Stimulated activated CD8-positive, alpha-beta memory T cell treated with anti-CD3 and anti-CD28 coated beads, Interleukin-2, amount 100 ng/mL, for 1 hour (primary cell): ENCODE measurements around the gene UBE2V1.
"Not testable (repeated sequence)": the region's sequence is repeated elsewhere in the genome, so short reads cannot be mapped to it uniquely, and the experiment has no call there.

Source experiments
- DNase-seq, 2 donors: peaks; one replicate each; pipeline ENCODE4 v3.0.0-alpha.2; 2020; ENCODE audit warnings: low read depth in 2 of 2

UBE2V1 gene

DNA sequence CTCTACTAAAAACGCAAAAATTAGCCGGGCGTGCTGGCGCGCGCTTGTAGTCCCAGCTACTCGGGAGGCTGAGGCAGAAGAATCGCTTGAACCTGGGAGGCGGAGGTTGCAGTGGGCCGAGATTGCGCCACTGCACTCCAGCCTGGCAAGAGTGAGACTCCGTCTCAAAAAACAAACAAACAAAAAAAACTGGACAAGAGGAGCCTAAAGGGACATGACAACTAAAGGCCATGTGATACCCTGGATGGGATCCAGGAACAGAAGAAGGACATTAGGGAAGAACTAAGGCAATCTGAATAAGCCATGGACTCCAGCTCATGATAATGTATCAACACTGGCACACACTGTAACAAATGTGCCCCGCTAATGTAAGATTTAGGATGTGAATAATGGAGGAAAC is 24.8 kb upstream of the UBE2V1 start:
- not testable (repeated sequence) for DNase-seq

DNA sequence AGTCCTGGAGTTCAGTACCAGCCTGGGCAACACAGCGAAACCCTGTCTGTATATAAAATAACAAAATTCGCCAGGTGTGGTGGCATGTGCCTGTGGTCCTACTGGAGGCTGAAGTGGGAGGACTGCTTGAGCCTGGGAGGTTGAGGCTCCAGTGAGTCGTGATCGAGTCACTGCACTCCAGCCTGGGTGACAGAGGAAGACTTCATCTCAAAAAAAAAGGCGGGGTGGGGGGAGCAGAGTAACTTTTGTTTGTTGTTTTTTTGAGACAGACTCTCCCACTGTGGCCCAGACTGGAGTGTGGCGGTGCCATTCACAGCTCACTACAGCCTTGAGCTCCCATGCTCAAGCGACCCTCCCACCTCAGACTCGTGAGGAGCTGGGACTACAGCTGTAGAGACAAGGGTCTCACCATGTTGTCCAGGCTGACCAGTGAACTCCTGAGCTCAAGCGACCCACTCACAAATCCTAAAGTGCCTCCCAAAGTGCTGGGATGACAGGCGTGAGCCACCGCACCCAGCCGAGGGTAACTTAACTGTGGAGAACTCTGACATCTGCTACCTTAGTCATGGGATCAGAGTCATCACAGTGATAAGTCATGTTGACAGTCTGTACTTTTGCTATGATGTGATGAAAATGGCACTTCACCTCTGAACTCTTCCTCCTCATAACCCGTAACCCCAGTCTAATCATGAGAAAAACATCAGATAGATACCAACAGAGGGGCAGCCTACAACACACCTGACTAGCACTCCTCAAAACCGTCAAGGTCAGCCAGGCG is 24.1 kb upstream of the UBE2V1 start:
- DNase-seq, result no peak

GRCh38 chr20:50135157-50135556 is 22.2 kb upstream of the UBE2V1 start:
- not testable (repeated sequence) for DNase-seq

GRCh38 chr20:50133474-50134217 is 20.7 kb upstream of the UBE2V1 start:
- no peak for DNase-seq

- no peak for DNase-seq
These were observed 20.1 kb upstream of the UBE2V1 start for GRCh38 chr20:50133041-50133440.

- DNase-seq, result no peak
These were observed 18.0 kb upstream of the UBE2V1 start for GRCh38 chr20:50130995-50131394.

DNA sequence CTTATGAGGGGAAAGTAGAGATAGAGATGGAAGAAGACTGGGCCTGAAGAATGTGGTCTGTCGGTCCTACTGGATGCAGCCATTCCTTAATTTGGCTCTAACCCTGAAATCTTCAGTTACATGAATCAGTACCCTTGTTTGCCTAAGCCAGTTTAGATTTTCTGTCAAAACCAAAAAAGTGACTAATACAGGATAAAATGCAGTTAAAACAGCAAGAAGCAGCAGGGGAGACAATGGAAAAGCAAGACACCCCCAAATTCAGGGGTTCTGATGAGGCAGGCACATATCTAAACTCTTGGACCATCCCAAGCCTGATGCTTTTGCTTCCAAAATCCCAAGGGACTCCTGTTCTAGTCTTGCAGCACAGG is 17.4 kb upstream of the UBE2V1 start:
- no peak for DNase-seq

DNA sequence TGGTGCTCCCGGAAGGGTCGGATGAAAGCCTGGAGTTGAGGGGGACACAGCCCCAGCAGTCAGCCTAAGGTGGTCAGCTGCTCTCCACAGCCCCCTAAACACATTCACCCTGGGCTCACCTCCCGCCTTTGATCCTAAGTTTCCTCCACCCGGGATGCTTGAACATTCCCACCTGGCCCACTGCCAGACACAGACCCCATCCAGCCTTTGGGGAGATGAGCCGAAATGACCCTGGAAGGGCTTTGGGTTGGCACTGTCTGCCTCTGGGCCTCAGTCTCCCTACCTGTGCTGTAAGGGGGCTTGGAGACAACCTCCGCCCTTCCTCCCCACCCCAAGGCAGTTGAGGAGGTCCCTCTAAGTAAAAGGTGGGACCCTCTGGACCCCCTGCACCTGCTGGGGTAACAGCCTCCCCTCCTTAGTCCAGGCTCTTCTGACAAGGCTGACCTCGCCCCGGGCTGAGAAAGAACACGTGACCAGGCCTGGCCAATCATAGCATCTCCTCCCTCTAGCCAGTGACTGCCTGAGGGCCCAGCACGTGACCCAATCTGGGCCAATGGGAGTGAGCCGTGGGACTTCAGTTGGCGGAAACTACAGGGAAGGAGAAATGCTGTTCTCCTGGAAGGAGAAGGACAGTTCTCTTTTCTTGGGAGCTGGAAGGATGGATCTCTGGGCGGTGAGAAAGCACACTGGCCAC is 16.9 kb upstream of the UBE2V1 start:
- no peak for DNase-seq

DNA sequence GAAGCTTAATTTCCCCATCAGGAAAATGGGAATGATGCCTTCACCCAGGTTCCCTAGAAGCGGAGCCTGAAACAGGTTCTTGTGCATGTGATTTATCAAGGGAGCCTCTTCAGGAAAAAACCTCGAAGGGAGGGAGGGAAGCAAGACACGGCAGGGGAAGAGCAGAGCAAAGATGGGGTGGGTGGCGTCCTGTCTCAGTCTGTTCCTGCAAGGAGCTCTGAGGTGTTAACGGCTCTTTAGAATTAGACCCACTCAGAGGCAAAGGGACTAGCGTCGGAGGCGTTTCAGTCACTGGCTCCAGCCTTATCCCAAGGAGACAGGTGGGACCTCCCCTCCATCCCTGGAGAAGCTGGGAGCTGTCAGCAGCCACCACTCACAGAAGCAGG is 15.6 kb upstream of the UBE2V1 start:
- DNase-seq, result no peak

GRCh38 chr20:50127587-50128519 is 14.9 kb upstream of the UBE2V1 start:
- no peak for DNase-seq

- no peak for DNase-seq
These were observed 13.7 kb upstream of the UBE2V1 start for GRCh38 chr20:50126662-50127061.

GRCh38 chr20:50125279-50125678 is 12.3 kb upstream of the UBE2V1 start:
- no peak for DNase-seq

DNA sequence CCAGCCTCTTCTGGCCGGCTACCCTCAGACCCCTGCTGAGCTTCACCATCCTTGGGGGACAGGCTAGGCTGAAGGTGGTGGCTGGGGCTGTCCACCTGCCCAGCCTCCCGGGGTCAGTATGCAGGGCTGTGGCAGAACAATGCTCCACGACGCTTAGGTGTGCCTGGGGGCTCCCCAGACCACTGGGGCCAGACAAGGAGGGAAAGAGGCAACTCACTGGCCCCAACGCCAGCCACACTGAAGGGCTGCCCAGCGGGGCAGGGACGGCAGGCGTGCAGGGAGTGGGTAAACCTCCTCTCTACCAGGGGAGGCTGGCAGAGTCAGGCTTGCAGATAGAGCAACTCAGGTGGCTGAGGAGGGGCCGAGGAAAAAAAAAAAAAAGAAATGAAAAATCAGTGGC is 11.5 kb upstream of the UBE2V1 start:
- DNase-seq, result no peak

GRCh38 chr20:50123418-50123817 is 10.5 kb upstream of the UBE2V1 start:
- DNase-seq, result no peak

GRCh38 chr20:50122763-50123162 is 9.8 kb upstream of the UBE2V1 start:
- no peak for DNase-seq

DNA sequence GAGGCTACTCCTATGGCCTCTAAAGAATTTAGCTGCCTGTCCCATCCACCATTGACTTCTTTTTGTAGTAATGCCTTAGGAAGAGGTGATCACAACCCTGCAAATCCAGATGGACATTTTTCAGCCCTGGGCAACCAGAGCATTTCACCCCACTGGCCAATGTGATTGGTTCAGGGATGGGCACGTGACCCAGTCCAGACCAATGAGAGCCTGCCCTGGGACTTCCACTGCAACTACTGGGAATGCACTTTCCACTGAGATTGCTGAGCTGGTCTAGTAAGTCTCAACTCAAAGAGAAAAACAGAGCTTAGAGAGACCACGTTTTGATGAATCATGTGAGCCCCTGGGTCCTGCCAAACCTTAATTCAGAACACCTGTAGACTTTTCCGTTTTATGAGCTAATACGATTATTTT is 8.9 kb upstream of the UBE2V1 start:
- no peak for DNase-seq

DNA sequence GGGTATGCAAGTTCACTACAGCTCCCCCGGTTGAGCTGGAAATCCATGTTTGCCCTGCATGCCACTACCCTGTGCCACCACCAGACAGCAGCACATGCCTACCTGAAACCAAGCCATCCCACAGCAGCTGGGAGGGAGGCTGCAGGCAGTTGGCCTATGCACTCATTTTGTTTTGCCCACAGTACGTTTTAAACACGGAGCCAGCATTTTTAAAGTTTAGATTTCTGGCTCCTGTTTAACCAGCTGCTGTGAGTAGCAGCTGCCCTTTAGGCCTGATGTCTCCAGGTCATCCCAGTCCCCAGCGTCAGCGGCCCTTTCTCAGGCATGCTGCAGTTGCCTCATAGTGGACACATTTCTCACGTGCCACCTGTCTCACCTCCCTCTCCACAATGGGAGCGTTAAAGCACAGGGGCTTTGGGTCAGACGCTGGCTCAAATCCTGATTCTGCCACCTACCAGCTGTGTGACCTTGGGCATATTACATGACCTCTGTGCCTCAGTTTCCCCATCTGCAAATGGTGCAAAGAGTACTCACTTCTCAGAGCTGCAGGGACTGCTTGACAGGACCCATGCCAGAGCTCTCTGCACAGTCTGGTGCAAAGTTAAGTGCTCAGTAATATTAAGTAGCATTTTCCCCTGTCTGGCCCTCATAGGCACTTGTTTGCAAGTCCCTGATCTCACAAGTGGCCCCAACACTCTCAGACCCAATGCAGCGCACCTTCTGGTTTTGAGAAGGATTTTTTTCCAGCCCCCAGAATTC is 8.2 kb upstream of the UBE2V1 start:
- DNase-seq, result peak in 1 of 2 donors; percentile 39

GRCh38 chr20:50118203-50118602 is 5.3 kb upstream of the UBE2V1 start:
- DNase-seq, result no peak

DNA sequence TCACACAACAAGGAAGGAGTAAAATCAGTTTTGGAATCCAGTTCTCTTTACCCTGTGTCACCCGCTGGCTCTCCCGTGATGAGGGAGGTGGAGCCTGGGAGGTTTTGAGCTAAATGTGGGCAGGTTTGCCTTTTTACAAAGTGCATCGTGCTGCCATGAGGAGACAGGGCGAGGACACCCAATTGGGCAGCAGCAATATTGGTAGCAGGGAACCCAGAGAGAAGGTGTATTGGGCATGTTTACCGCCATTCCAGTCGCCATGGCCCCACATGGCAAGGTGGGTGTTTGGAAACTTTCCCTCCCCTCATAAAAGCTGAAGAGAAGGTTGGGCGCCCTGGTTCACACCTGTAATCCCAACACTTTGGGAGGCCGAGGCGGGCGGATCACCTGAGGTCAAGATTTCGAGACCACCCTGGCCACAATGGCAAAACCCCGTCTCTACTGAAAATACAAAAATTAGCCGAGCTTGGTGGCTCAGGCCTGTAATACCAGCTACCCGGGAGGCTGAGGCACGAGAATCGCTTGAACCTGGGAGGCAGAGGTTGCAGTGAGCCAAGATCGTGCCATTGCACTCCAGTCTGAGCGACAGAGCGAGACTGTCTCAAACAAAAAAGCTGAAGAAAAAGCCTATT is 3.5 kb upstream of the UBE2V1 start:
- no peak for DNase-seq

DNA sequence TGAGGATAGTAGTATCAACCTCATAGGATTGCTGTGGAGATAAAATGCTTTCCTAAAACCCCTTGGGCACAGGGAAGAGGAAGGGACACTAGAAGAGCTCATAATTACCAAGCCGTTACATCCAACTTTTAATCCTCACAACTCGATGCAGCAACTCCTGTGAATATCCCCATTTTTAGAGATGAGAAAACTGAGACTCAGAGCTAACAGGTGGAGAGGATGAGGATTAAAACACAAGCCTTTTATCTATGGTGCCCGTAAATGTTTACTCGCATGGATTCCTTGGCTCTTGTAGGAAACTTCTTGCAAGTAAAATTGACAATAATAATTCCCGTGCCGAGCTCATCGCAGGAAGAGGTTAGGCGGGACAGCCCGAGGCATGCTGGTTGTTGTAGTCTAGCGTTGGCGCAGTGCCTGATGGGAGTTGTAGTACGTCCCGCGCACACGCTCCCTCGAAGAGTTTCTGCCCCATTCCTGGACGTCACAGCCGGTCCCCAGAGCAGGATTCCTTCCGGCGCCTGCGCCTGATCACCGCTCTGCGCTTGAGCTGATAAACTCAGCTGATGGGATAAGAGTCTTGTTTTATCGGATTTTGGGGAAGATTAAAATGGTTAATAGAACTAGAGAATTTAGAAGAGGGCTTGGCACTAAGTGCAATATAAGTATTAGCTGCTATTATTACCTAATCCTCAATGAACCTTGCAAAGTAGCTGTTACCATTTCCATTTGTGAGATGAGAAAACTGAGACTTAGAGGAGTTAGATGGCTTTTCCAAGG is 2.8 kb upstream of the UBE2V1 start:
- peak; percentile 70 to 83 for DNase-seq
